SK-N-SH (cell line): ENCODE results near the gene CPNE1. TPM values are rescaled to one million over a fixed set of nuclear protein-coding genes. Genes with fewer than 3 reads are reported as not detected.

ENCODE experiments used
- CTCF ChIA-PET: fragments of 300-600, 350-600 bp; formaldehyde crosslinking; extraction: SDS; loops from one replicate; lab custom pipeline; 2021; lab: Yijun Ruan, JAX
- POLR2A ChIA-PET: fragments of 350-600 bp; sonication (Branson Sonifier 250); formaldehyde crosslinking; extraction: SDS; loops from one replicate; lab custom pipeline; 2020; ENCODE audit warnings: antibody characterized with exemption, inconsistent platforms; lab: Yijun Ruan, JAX
- DNase-seq: peaks from one replicate; pipeline ENCODE4 v3.0.0; 2012
- H2AFZ ChIP-seq: fragments of 200-600 bp; sonication (generic); 2 replicates; pipeline ENCODE4 v1.8.1; 2016; ENCODE audit warnings: antibody characterized with exemption, mild to moderate bottlenecking, low read depth
- H3F3A ChIP-seq: fragments of 200-600 bp; sonication (generic); replicated peaks from 2 replicates; pipeline ENCODE3; 2016; ENCODE audit warnings: antibody characterized with exemption, mild to moderate bottlenecking; ENCODE audit not compliant: insufficient read depth
- H3K27ac ChIP-seq, 2 experiments: fragments of 200-500 bp in 1 of 2; fragments of 200-600 bp in 1 of 2; sonication (Bioruptor generic) in 1 of 2; sonication (generic), shearing (Covaris generic) in 1 of 2; 2 replicates each; pipeline versions ENCODE4 v1.5.1 to v1.6.1; 2014 to 2016; ENCODE audit warnings: low read depth in 2 of 2, inconsistent platforms in 1 of 2, low read length in 1 of 2, mild to moderate bottlenecking in 1 of 2, mixed read lengths in 1 of 2
- H3K27me3 ChIP-seq: fragments of 200-600 bp; sonication (generic), shearing (Covaris generic); 2 replicates; pipeline ENCODE4 v1.6.1; 2016; ENCODE audit warnings: mixed run types; ENCODE audit not compliant: insufficient read depth
- H3K36me3 ChIP-seq, 2 experiments: fragments of 200-500 bp in 1 of 2; fragments of 200-600 bp in 1 of 2; sonication (Bioruptor generic) in 1 of 2; sonication (generic) in 1 of 2; replicated peaks in 1 of 2; 2 replicates each; pipeline versions ENCODE3 to v1.5.1; 2014 to 2016; ENCODE audit warnings: low read length in 1 of 2, mild to moderate bottlenecking in 1 of 2; ENCODE audit not compliant: insufficient read depth in 2 of 2, control insufficient read depth in 1 of 2
- H3K4me1 ChIP-seq, 2 experiments: fragments of 200-500 bp in 1 of 2; fragments of 200-600 bp in 1 of 2; sonication (Bioruptor generic) in 1 of 2; sonication (generic), shearing (Covaris generic) in 1 of 2; 2 replicates each; pipeline versions ENCODE4 v1.5.1 to v1.6.1; 2014 to 2016; ENCODE audit warnings: low read depth in 1 of 2, low read length in 1 of 2, mixed run types in 1 of 2; ENCODE audit not compliant: insufficient read depth in 2 of 2, control insufficient read depth in 1 of 2
- H3K4me2 ChIP-seq: fragments of 200-600 bp; sonication (generic), shearing (Covaris generic); 2 replicates; pipeline ENCODE4 v1.6.1; 2017; ENCODE audit warnings: mixed run types
- H3K4me3 ChIP-seq, 2 experiments: fragments of 200-500 bp in 1 of 2; fragments of 200-600 bp in 1 of 2; sonication (Bioruptor generic) in 1 of 2; sonication (generic), shearing (Covaris generic) in 1 of 2; 2 replicates each; pipeline versions ENCODE4 v1.5.1 to v1.8.1; 2014 to 2016; ENCODE audit warnings: low read depth in 2 of 2, inconsistent platforms in 1 of 2, low read length in 1 of 2, mild to moderate bottlenecking in 1 of 2, mixed read lengths in 1 of 2, moderate library complexity in 1 of 2
- H3K79me2 ChIP-seq: fragments of 200-600 bp; sonication (generic); 2 replicates; pipeline ENCODE4 v1.8.1; 2017; ENCODE audit warnings: mild to moderate bottlenecking; ENCODE audit not compliant: insufficient read depth
- H3K9ac ChIP-seq: fragments of 200-600 bp; sonication (generic); 2 replicates; pipeline ENCODE4 v1.6.1; 2017; ENCODE audit warnings: mixed run types
- H3K9me2 ChIP-seq: fragments of 200-600 bp; sonication (generic); 2 replicates; pipeline ENCODE4 v1.6.1; 2017; ENCODE audit warnings: mixed run types
- H3K9me3 ChIP-seq: fragments of 200-600 bp; sonication (generic); 2 replicates; pipeline ENCODE4 v1.6.1; 2017; ENCODE audit warnings: mixed run types, mild to moderate bottlenecking, moderate library complexity
- H4K20me1 ChIP-seq: fragments of 200-600 bp; sonication (generic); 2 replicates; pipeline ENCODE4 v1.6.1; 2017; ENCODE audit warnings: mild to moderate bottlenecking, mixed run types; ENCODE audit not compliant: insufficient read depth
- CHD2 ChIP-seq: fragments of 150-350 bp; IDR thresholded peaks from 2 replicates; pipeline ENCODE4 v1.6.1; 2018; ENCODE audit warnings: low read length; ENCODE audit not compliant: partially characterized antibody
- FOSL2 ChIP-seq: IDR thresholded peaks from 2 replicates; pipeline ENCODE4 v1.4.0; 2012; ENCODE audit warnings: low read depth, mild to moderate bottlenecking, moderate library complexity, borderline replicate concordance
- FOXJ3 ChIP-seq: sonication (generic); formaldehyde crosslinking; IDR thresholded peaks from 2 replicates; pipeline ENCODE4 v1.5.1; 2020; ENCODE audit warnings: mild to moderate bottlenecking, missing genetic modification reagents
- GATA2 ChIP-seq: sonication (generic); formaldehyde crosslinking; IDR thresholded peaks from 2 replicates; pipeline ENCODE4 v1.5.0; 2020; ENCODE audit warnings: mild to moderate bottlenecking, missing genetic modification reagents
- JUND ChIP-seq: IDR thresholded peaks from 2 replicates; pipeline ENCODE4 v1.4.0; 2012
- MEF2A ChIP-seq: IDR thresholded peaks from 2 replicates; pipeline ENCODE4 v1.4.0; 2012; ENCODE audit warnings: low read depth, borderline replicate concordance
- MXI1 ChIP-seq: IDR thresholded peaks from 2 replicates; pipeline ENCODE4 v1.6.1; 2012; ENCODE audit warnings: mild to moderate bottlenecking, low read depth, low read length, improper control_type of control experiment
- NFIC ChIP-seq: IDR thresholded peaks from 2 replicates; pipeline ENCODE4 v1.4.0; 2012; ENCODE audit warnings: borderline replicate concordance
- NRF1 ChIP-seq: IDR thresholded peaks from 2 replicates; pipeline ENCODE4 v1.6.1; 2012; ENCODE audit warnings: low read depth, mild to moderate bottlenecking, low read length
- POLR2AphosphoS5 ChIP-seq: IDR thresholded peaks from 2 replicates; pipeline ENCODE4 v1.6.1; 2012; ENCODE audit warnings: low read depth, low read length
- RAD21 ChIP-seq: IDR thresholded peaks from 2 replicates; pipeline ENCODE4 v1.6.1; 2012; ENCODE audit warnings: mild to moderate bottlenecking, low read length
- RCOR1 ChIP-seq: fragments of 150-350 bp; IDR thresholded peaks from 2 replicates; pipeline ENCODE4 v1.6.1; 2017; ENCODE audit warnings: antibody characterized with exemption, low read length
- RXRA ChIP-seq: IDR thresholded peaks from 2 replicates; pipeline ENCODE4 v1.4.0; 2012; ENCODE audit warnings: low read depth, mild to moderate bottlenecking, borderline replicate concordance
- TCF12 ChIP-seq: IDR thresholded peaks from 2 replicates; pipeline ENCODE4 v1.4.0; 2012
- WGBS: methylation state at CpG from one replicate; pipeline ENCODE4 v1.1.6; 2017; ENCODE audit warnings: low lambda C conversion rate; 5-methylcytosine and 5-hydroxymethylcytosine counted together
- polyA plus RNA-seq, 3 experiments: library from polyadenylated mRNA; depleted of rRNA; stranded (reverse); fragments of >200 nt; gene quantifications; 2 replicates each; pipeline ENCODE4 v1.2.3, GENCODE V29; 2012
- TF ChIP-seq, protein P1 (sequence below): IDR thresholded peaks from 2 replicates; pipeline ENCODE4 v1.4.0; 2012; ENCODE audit warnings: low read depth, borderline replicate concordance
- TF ChIP-seq, protein P2 (sequence below): fragments of 150-350 bp; IDR thresholded peaks from 2 replicates; pipeline ENCODE4 v1.6.1; 2017; ENCODE audit warnings: antibody characterized with exemption, low read length, low read depth, borderline replicate concordance
- TF ChIP-seq, protein P3 (sequence below): IDR thresholded peaks from 2 replicates; pipeline ENCODE4; 2012
- TF ChIP-seq, protein P4 (sequence below): IDR thresholded peaks from 2 replicates; pipeline ENCODE4 v1.4.0; 2012; ENCODE audit warnings: low read depth, borderline replicate concordance
- TF ChIP-seq, protein P5 (sequence below): IDR thresholded peaks from 2 replicates; pipeline ENCODE4 v1.6.1; 2012; ENCODE audit warnings: mild to moderate bottlenecking, low read depth, low read length, moderate library complexity

The CPNE1 gene
- polyA plus RNA-seq, 1 of the 3 experiments (the other 2 are of a cell fraction): 279 TPM

DNA sequence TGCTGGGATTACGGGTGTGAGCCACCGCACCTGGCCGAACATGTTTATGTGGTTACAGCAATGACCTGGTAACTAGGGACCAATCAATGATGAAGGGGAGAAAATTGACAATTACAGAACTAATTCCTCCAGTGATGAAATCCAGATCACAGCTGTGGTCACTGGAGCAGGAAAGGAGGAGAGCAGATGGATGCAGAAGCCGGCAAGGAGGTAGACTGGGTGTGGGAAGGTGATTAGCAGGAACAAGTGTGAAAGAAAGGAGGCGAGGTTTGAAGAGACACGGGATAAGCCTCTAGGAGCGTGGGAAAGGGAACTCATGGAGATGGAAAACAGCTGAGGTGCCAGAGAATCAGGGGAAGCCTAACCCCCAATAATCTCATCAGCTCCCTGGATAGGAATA, 66.2 kb downstream of the CPNE1 start:
- Histone ChIP-seq H3K79me2 (no peaks in the 10 kb centered on the region), H3K27ac (no peak overlapping the region), H3K4me1 (peaks cover 0 to 10% of the 10 kb centered on the region in 2 experiments; a peak in 1 of 4 replicates), H3K4me3 (no peak overlapping the region), H3K27me3 (no peaks in the 10 kb centered on the region), H3K9me3 (no peaks in the 10 kb centered on the region)
- no peak for DNase-seq
- WGBS: 79% methylated on average over 7 of the region's 7 CpGs
- no peak for TF ChIP-seq POLR2AphosphoS5
- no peak for TF ChIP-seq RAD21
- no peak for TF ChIP-seq MEF2A
- no peak for TF ChIP-seq FOSL2
- no peak for TF ChIP-seq JUND
- TF ChIP-seq RCOR1: no peak
- TF ChIP-seq TCF12: no peak
- TF ChIP-seq, protein P1, sequence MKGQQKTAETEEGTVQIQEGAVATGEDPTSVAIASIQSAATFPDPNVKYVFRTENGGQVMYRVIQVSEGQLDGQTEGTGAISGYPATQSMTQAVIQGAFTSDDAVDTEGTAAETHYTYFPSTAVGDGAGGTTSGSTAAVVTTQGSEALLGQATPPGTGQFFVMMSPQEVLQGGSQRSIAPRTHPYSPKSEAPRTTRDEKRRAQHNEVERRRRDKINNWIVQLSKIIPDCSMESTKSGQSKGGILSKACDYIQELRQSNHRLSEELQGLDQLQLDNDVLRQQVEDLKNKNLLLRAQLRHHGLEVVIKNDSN: no peak
- TF ChIP-seq, protein P2, sequence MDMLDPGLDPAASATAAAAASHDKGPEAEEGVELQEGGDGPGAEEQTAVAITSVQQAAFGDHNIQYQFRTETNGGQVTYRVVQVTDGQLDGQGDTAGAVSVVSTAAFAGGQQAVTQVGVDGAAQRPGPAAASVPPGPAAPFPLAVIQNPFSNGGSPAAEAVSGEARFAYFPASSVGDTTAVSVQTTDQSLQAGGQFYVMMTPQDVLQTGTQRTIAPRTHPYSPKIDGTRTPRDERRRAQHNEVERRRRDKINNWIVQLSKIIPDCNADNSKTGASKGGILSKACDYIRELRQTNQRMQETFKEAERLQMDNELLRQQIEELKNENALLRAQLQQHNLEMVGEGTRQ: no peak
- TF ChIP-seq RXRA: no peak
- TF ChIP-seq MXI1: no peak
- no peak for TF ChIP-seq NRF1
- no peak for TF ChIP-seq FOXJ3 (CRISPR knock-in tag)
- TF ChIP-seq CHD2: no peak
- TF ChIP-seq, all 33 proteins: peak for 0
- Histone ChIP-seq H2AFZ (no peak overlapping the region), H3K9ac (no peak overlapping the region), H3K36me3 (no peaks in the 10 kb centered on the region), H4K20me1 (no peaks in the 10 kb centered on the region), H3K9me2 (no peaks in the 10 kb centered on the region), H3F3A (no peaks in the 10 kb centered on the region), H3K4me2 (no peak overlapping the region)
- ChIA-PET POLR2A (no interaction called here), CTCF (interaction anchor here (1.1 to 2.1 kb wide), 4 partner anchors 10 to 135 kb away, joined by 3 to 4 read pairs (median 3); no protein-coding TSS in a partner anchor)

DNA sequence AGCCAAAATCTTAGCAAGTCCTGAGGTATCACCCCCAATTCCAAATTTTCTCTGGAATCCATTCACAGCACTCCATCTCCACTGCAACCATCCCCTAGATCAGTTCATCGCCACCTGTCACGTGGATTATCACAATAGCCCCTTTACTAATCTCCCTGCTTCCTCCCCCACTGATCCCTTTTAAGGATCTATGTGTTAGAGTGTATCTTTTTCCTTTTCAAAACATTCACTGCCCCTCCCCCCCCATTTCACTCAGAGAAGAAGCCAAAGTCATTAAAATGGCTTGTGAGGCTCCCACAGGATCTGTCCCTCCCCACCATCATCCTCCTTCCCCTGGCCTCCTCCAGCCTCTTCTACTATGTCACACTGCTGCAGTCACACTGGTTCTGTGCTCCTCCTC, 67.5 kb downstream of the CPNE1 start:
- no peaks in the 10 kb centered on the region for H3K9me2 ChIP-seq
- no peak overlapping the region for H3K4me2 ChIP-seq
- no peaks in the 10 kb centered on the region for H3K27me3 ChIP-seq
- ChIA-PET CTCF (interaction anchor here (1.1 to 2.1 kb wide), 4 partner anchors 8 to 23 kb away, joined by 3 to 5 read pairs (median 4); no protein-coding TSS in a partner anchor), POLR2A (no interaction called here)
- WGBS: 80% methylated on average over 2 of the region's 2 CpGs
- H3F3A ChIP-seq: no peaks in the 10 kb centered on the region
- no peaks in the 10 kb centered on the region for H3K36me3 ChIP-seq
- no peak overlapping the region for H3K4me3 ChIP-seq
- no peak overlapping the region for H3K9ac ChIP-seq
- H3K9me3 ChIP-seq: no peaks in the 10 kb centered on the region
- H4K20me1 ChIP-seq: no peaks in the 10 kb centered on the region
- no peak for DNase-seq
- H3K27ac ChIP-seq: no peak overlapping the region
- no peaks in the 10 kb centered on the region for H3K79me2 ChIP-seq
- H2AFZ ChIP-seq: no peak overlapping the region
- peaks cover 0 to 12% of the 10 kb centered on the region in 2 experiments; a peak in 1 of 4 replicates for H3K4me1 ChIP-seq
- TF ChIP-seq GATA2 (CRISPR knock-in tag) (no peak), RCOR1 (no peak), NRF1 (no peak), NFIC (no peak), FOSL2 (no peak)
- TF ChIP-seq, protein P1: no peak
- TF ChIP-seq, protein P3, sequence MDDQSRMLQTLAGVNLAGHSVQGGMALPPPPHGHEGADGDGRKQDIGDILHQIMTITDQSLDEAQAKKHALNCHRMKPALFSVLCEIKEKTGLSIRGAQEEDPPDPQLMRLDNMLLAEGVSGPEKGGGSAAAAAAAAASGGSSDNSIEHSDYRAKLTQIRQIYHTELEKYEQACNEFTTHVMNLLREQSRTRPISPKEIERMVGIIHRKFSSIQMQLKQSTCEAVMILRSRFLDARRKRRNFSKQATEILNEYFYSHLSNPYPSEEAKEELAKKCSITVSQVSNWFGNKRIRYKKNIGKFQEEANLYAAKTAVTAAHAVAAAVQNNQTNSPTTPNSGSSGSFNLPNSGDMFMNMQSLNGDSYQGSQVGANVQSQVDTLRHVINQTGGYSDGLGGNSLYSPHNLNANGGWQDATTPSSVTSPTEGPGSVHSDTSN: no peak
- TF ChIP-seq, protein P4, sequence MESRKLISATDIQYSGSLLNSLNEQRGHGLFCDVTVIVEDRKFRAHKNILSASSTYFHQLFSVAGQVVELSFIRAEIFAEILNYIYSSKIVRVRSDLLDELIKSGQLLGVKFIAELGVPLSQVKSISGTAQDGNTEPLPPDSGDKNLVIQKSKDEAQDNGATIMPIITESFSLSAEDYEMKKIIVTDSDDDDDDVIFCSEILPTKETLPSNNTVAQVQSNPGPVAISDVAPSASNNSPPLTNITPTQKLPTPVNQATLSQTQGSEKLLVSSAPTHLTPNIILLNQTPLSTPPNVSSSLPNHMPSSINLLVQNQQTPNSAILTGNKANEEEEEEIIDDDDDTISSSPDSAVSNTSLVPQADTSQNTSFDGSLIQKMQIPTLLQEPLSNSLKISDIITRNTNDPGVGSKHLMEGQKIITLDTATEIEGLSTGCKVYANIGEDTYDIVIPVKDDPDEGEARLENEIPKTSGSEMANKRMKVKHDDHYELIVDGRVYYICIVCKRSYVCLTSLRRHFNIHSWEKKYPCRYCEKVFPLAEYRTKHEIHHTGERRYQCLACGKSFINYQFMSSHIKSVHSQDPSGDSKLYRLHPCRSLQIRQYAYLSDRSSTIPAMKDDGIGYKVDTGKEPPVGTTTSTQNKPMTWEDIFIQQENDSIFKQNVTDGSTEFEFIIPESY: no peak
- TF ChIP-seq, protein P5, sequence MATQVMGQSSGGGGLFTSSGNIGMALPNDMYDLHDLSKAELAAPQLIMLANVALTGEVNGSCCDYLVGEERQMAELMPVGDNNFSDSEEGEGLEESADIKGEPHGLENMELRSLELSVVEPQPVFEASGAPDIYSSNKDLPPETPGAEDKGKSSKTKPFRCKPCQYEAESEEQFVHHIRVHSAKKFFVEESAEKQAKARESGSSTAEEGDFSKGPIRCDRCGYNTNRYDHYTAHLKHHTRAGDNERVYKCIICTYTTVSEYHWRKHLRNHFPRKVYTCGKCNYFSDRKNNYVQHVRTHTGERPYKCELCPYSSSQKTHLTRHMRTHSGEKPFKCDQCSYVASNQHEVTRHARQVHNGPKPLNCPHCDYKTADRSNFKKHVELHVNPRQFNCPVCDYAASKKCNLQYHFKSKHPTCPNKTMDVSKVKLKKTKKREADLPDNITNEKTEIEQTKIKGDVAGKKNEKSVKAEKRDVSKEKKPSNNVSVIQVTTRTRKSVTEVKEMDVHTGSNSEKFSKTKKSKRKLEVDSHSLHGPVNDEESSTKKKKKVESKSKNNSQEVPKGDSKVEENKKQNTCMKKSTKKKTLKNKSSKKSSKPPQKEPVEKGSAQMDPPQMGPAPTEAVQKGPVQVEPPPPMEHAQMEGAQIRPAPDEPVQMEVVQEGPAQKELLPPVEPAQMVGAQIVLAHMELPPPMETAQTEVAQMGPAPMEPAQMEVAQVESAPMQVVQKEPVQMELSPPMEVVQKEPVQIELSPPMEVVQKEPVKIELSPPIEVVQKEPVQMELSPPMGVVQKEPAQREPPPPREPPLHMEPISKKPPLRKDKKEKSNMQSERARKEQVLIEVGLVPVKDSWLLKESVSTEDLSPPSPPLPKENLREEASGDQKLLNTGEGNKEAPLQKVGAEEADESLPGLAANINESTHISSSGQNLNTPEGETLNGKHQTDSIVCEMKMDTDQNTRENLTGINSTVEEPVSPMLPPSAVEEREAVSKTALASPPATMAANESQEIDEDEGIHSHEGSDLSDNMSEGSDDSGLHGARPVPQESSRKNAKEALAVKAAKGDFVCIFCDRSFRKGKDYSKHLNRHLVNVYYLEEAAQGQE: no peak
